SU-DHL-6 (cell line): Measurements from ENCODE around the gene BNC2.

Experiments used
- EZH2phosphoT487 ChIP-seq: fragments of 200-600 bp; sonication (generic), shearing (Covaris generic); conservative IDR thresholded peaks from 2 replicates; pipeline ENCODE4 v1.6.1; 2018; ENCODE audit warnings: mild to moderate bottlenecking, antibody characterized with exemption, low read length, moderate library complexity, mixed read lengths
- TF ChIP-seq, protein P1 (sequence below): fragments of 200-600 bp; sonication (generic); IDR thresholded peaks from one replicate; pipeline ENCODE4 v1.5.1; 2017; ENCODE audit warnings: antibody characterized with exemption, mild to moderate bottlenecking, low read length, moderate library complexity; ENCODE audit not compliant: insufficient read depth, poor library complexity, severe bottlenecking

DNA sequence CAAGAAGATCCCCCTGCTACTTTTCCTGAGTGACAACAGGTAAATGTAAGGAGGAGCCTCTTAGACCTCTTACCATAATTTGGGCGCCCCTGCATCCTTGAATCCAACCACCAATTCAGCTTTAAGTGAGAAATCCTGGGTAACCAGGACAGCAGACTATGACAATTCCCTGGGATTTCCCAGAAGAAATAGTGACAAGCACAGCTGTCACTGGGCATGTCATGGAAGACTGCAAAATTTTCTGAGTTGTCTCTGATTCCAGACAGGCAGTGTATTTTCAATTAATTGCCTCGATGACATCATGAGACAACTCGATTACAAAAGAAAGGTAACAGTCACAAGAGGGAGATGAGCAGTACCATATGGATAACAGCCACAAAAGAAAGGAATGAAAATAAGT lies 256.9 kb downstream of the BNC2 start:
- TF ChIP-seq, protein P1, sequence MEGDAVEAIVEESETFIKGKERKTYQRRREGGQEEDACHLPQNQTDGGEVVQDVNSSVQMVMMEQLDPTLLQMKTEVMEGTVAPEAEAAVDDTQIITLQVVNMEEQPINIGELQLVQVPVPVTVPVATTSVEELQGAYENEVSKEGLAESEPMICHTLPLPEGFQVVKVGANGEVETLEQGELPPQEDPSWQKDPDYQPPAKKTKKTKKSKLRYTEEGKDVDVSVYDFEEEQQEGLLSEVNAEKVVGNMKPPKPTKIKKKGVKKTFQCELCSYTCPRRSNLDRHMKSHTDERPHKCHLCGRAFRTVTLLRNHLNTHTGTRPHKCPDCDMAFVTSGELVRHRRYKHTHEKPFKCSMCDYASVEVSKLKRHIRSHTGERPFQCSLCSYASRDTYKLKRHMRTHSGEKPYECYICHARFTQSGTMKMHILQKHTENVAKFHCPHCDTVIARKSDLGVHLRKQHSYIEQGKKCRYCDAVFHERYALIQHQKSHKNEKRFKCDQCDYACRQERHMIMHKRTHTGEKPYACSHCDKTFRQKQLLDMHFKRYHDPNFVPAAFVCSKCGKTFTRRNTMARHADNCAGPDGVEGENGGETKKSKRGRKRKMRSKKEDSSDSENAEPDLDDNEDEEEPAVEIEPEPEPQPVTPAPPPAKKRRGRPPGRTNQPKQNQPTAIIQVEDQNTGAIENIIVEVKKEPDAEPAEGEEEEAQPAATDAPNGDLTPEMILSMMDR: no peak
- no peak for TF ChIP-seq EZH2phosphoT487
